ENCODE measurements around the gene NUDT5. TPM values are rescaled to one million over a fixed set of nuclear protein-coding genes. Genes with fewer than 3 reads are reported as not detected.

NUDT5 gene
- total and polyA plus RNA-seq, 2 of the 13 experiments (the other 11 are each of a cell fraction or from before 2014, with no cell fraction given) = 79.6 to 134 TPM

DNA sequence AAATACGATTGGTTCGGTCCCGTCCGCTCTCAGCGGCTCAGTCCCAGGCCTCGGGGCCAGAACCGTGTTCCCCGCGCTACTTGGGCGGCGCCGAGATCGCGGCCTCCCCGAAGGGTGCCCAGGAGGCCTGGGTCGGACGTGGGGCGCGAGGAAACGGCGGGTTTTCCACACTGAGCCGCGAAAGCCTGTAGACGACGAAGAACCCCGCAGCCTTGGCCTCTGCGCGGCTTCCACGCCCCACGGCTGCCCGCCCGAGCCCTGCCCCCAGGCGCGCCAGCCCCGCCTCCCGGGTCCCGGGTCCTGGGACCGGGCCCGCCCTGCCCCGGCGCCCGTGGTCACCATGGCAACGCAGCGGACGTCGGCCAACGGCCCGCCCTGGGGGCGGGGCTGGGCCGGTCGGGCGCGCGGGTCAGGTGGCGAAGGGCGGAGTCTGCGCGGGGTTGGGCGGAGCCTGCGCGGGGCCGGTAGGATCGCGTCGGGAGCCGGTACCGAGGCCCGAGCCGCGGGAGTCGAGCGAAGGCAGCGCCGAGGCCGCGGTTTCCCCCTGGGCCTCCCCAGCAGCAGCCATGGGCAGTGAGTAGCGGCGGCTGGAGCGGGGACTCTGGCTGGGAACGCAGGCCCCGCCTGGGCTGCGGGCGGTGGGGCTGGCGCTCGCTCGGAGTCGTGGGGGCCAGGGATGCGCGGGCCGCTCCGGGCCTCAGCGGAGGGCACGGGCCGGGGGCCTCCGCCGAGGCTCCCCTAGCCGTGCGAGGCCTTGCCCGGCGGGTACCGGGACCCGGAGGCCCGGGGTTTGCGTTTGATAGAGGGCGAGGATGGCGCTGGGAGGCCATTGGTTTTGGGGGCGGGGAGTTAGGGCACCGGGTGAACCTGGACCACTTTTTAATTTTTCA lies 66.2 kb downstream of the NUDT5 start, which contains the start of gene SEC61A2 (continued):
- TF ChIP-seq, protein P1, sequence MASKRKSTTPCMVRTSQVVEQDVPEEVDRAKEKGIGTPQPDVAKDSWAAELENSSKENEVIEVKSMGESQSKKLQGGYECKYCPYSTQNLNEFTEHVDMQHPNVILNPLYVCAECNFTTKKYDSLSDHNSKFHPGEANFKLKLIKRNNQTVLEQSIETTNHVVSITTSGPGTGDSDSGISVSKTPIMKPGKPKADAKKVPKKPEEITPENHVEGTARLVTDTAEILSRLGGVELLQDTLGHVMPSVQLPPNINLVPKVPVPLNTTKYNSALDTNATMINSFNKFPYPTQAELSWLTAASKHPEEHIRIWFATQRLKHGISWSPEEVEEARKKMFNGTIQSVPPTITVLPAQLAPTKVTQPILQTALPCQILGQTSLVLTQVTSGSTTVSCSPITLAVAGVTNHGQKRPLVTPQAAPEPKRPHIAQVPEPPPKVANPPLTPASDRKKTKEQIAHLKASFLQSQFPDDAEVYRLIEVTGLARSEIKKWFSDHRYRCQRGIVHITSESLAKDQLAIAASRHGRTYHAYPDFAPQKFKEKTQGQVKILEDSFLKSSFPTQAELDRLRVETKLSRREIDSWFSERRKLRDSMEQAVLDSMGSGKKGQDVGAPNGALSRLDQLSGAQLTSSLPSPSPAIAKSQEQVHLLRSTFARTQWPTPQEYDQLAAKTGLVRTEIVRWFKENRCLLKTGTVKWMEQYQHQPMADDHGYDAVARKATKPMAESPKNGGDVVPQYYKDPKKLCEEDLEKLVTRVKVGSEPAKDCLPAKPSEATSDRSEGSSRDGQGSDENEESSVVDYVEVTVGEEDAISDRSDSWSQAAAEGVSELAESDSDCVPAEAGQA (IDR thresholded peaks at IDR 0.05; ENCODE audit: low read depth) = no peak
- TF ChIP-seq, protein P1 (CRISPR knock-in tag; IDR thresholded peaks at IDR 0.05; ENCODE audit: borderline replicate concordance) = no peak
- TF ChIP-seq MTF1 (CRISPR knock-in tag; IDR thresholded peaks at IDR 0.05) = no peak
- TF ChIP-seq ZNF674 (CRISPR knock-in tag; IDR thresholded peaks at IDR 0.05; ENCODE audit: low read depth) = no peak
- TF ChIP-seq, protein P2, sequence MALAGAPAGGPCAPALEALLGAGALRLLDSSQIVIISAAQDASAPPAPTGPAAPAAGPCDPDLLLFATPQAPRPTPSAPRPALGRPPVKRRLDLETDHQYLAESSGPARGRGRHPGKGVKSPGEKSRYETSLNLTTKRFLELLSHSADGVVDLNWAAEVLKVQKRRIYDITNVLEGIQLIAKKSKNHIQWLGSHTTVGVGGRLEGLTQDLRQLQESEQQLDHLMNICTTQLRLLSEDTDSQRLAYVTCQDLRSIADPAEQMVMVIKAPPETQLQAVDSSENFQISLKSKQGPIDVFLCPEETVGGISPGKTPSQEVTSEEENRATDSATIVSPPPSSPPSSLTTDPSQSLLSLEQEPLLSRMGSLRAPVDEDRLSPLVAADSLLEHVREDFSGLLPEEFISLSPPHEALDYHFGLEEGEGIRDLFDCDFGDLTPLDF (CRISPR knock-in tag; IDR thresholded peaks at IDR 0.05) = 0 out of 2 replicates have a peak, but pooled peaks have one; percentile 27
- TF ChIP-seq HES4 (CRISPR knock-in tag; IDR thresholded peaks at IDR 0.05; ENCODE audit: borderline replicate concordance) = no peak
- TF ChIP-seq KLF13 (CRISPR knock-in tag; IDR thresholded peaks at IDR 0.05) = no peak
- TF ChIP-seq RELA (CRISPR knock-in tag; IDR thresholded peaks at IDR 0.05) = 0 out of 2 replicates have a peak, but pooled peaks have one; percentile 12
- TF ChIP-seq ARNT2 (CRISPR knock-in tag; IDR thresholded peaks at IDR 0.05; ENCODE audit: low read depth) = peak; percentile 67; the same call in 1 of the 2 replicates
- TF ChIP-seq, protein P3, sequence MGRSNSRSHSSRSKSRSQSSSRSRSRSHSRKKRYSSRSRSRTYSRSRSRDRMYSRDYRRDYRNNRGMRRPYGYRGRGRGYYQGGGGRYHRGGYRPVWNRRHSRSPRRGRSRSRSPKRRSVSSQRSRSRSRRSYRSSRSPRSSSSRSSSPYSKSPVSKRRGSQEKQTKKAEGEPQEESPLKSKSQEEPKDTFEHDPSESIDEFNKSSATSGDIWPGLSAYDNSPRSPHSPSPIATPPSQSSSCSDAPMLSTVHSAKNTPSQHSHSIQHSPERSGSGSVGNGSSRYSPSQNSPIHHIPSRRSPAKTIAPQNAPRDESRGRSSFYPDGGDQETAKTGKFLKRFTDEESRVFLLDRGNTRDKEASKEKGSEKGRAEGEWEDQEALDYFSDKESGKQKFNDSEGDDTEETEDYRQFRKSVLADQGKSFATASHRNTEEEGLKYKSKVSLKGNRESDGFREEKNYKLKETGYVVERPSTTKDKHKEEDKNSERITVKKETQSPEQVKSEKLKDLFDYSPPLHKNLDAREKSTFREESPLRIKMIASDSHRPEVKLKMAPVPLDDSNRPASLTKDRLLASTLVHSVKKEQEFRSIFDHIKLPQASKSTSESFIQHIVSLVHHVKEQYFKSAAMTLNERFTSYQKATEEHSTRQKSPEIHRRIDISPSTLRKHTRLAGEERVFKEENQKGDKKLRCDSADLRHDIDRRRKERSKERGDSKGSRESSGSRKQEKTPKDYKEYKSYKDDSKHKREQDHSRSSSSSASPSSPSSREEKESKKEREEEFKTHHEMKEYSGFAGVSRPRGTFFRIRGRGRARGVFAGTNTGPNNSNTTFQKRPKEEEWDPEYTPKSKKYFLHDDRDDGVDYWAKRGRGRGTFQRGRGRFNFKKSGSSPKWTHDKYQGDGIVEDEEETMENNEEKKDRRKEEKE (IDR thresholded peaks at IDR 0.05) = no peak
- TF ChIP-seq, protein P4, sequence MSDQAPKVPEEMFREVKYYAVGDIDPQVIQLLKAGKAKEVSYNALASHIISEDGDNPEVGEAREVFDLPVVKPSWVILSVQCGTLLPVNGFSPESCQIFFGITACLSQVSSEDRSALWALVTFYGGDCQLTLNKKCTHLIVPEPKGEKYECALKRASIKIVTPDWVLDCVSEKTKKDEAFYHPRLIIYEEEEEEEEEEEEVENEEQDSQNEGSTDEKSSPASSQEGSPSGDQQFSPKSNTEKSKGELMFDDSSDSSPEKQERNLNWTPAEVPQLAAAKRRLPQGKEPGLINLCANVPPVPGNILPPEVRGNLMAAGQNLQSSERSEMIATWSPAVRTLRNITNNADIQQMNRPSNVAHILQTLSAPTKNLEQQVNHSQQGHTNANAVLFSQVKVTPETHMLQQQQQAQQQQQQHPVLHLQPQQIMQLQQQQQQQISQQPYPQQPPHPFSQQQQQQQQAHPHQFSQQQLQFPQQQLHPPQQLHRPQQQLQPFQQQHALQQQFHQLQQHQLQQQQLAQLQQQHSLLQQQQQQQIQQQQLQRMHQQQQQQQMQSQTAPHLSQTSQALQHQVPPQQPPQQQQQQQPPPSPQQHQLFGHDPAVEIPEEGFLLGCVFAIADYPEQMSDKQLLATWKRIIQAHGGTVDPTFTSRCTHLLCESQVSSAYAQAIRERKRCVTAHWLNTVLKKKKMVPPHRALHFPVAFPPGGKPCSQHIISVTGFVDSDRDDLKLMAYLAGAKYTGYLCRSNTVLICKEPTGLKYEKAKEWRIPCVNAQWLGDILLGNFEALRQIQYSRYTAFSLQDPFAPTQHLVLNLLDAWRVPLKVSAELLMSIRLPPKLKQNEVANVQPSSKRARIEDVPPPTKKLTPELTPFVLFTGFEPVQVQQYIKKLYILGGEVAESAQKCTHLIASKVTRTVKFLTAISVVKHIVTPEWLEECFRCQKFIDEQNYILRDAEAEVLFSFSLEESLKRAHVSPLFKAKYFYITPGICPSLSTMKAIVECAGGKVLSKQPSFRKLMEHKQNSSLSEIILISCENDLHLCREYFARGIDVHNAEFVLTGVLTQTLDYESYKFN (CRISPR knock-in tag; conservative IDR thresholded peaks at IDR 0.05) = no peak; the same call in 1 of the 2 replicates
- TF ChIP-seq NR1H2 (CRISPR knock-in tag; IDR thresholded peaks at IDR 0.05; ENCODE audit: borderline replicate concordance, low read depth) = no peak

Data from HepG2 (cell line).